H1 (cell line): ENCODE measurements around the gene SEC14L3. TPM values are rescaled to one million over a fixed set of nuclear protein-coding genes. Genes with fewer than 3 reads are reported as not detected.

ENCODE experiments used
- CTCF ChIA-PET: fragments of 300-600 bp; sonication (Branson Sonifier 250); formaldehyde crosslinking; loops from one replicate; lab custom pipeline; 2021; ENCODE audit not compliant: partially characterized antibody; lab: Charles Lee
- POLR2A ChIA-PET: fragments of 300-600 bp; sonication (Branson Sonifier 250); formaldehyde crosslinking; loops from one replicate; lab custom pipeline; 2021; ENCODE audit warnings: inconsistent platforms; ENCODE audit not compliant: partially characterized antibody; lab: Charles Lee
- DNase-seq, 2 experiments: peaks; one replicate each; pipeline versions ENCODE4 v3.0.0 to v3.0.0-alpha.2; 2010 to 2022; ENCODE audit warnings: low spot score in 2 of 2, low read depth in 1 of 2, mixed read lengths in 1 of 2
- FAIRE-seq: peaks from 2 replicates; lab custom pipeline; 2011; peaks lifted over from hg19 to GRCh38; lab: Jason Lieb, UNC
- H2AFZ ChIP-seq: 2 replicates; pipeline ENCODE4 v1.8.1; 2012; ENCODE audit warnings: low read length, inconsistent platforms
- H2AK5ac ChIP-seq: 2 replicates; pipeline ENCODE4 v1.6.1; 2013; ENCODE audit warnings: low read depth, low read length
- H2BK120ac ChIP-seq: replicated peaks from 2 replicates; pipeline ENCODE3; 2013; ENCODE audit warnings: low read depth, low read length, inconsistent platforms
- H2BK12ac ChIP-seq: 2 replicates; pipeline ENCODE4 v1.6.1; 2013; ENCODE audit warnings: low read depth, low read length
- H2BK15ac ChIP-seq: 2 replicates; pipeline ENCODE4 v1.6.1; 2013; ENCODE audit warnings: low read length
- H2BK20ac ChIP-seq: 2 replicates; pipeline ENCODE4 v1.6.1; 2013; ENCODE audit warnings: low read length
- H2BK5ac ChIP-seq: 2 replicates; pipeline ENCODE4 v1.6.1; 2013; ENCODE audit warnings: low read depth, low read length
- H3K14ac ChIP-seq: 2 replicates; pipeline ENCODE4 v1.6.1; 2013; ENCODE audit warnings: inconsistent platforms; ENCODE audit not compliant: insufficient read length
- H3K18ac ChIP-seq: 2 replicates; pipeline ENCODE4 v1.6.1; 2013; ENCODE audit warnings: low read length; ENCODE audit errors: extremely low read depth
- H3K23ac ChIP-seq: 2 replicates; pipeline ENCODE4 v1.6.1; 2013; ENCODE audit warnings: inconsistent platforms; ENCODE audit not compliant: insufficient read length
- H3K23me2 ChIP-seq: 2 replicates; pipeline ENCODE4 v1.6.1; 2013; ENCODE audit warnings: low read depth, low read length
- H3K27ac ChIP-seq: 2 replicates; pipeline ENCODE4 v1.6.1; 2011; ENCODE audit warnings: low read depth, low read length, inconsistent platforms
- H3K27me3 ChIP-seq, 4 experiments: replicated peaks in 1 of 4; 1 replicate in 1 of 4; 2 replicates in 3 of 4; pipeline versions ENCODE4 v1.6.1 to v1.8.1; 2011 to 2013; ENCODE audit warnings: low read length in 3 of 4, mild to moderate bottlenecking in 3 of 4, inconsistent platforms in 2 of 4, mixed read lengths in 2 of 4, moderate library complexity in 1 of 4; ENCODE audit not compliant: control insufficient read depth in 3 of 4, insufficient read depth in 3 of 4; ENCODE audit errors: extremely low read depth in 1 of 4
- H3K36me3 ChIP-seq, 4 experiments: 2 replicates each; pipeline versions ENCODE4 v1.6.1 to v1.8.1; 2011 to 2013; ENCODE audit warnings: mild to moderate bottlenecking in 4 of 4, low read length in 3 of 4, moderate library complexity in 2 of 4, control low read depth in 1 of 4, inconsistent platforms in 1 of 4; ENCODE audit not compliant: insufficient read depth in 4 of 4, control insufficient read depth in 2 of 4
- H3K4ac ChIP-seq: replicated peaks from 2 replicates; pipeline ENCODE3; 2013; ENCODE audit warnings: low read length, low read depth, mixed read lengths, inconsistent platforms; ENCODE audit not compliant: insufficient read length
- H3K4me1 ChIP-seq, 4 experiments: replicated peaks in 1 of 4; 1 replicate in 1 of 4; 2 replicates in 3 of 4; pipeline versions ENCODE4 v1.6.1 to v1.8.1; 2011 to 2013; ENCODE audit warnings: low read length in 3 of 4, inconsistent platforms in 2 of 4, mixed read lengths in 1 of 4; ENCODE audit not compliant: insufficient read depth in 4 of 4, control insufficient read depth in 3 of 4
- H3K4me2 ChIP-seq, 2 experiments: 2 replicates each; pipeline versions ENCODE4 v1.6.1 to v1.8.1; 2011 to 2013; ENCODE audit warnings: low read depth in 2 of 2, low read length in 2 of 2, control low read depth in 1 of 2, inconsistent platforms in 1 of 2, mild to moderate bottlenecking in 1 of 2; ENCODE audit not compliant: insufficient read depth in 1 of 2
- H3K4me3 ChIP-seq, 4 experiments: fragments of 200-600, 300-600 bp in 1 of 4; sonication (generic), shearing (Covaris generic), sonication (Bioruptor Twin) in 1 of 4; 2 replicates each; pipeline versions ENCODE4 v1.5.1 to v1.8.1; 2011 to 2016; ENCODE audit warnings: low read length in 4 of 4, low read depth in 3 of 4, control low read depth in 2 of 4, inconsistent platforms in 2 of 4, mild to moderate bottlenecking in 2 of 4, mixed read lengths in 1 of 4, moderate library complexity in 1 of 4; ENCODE audit not compliant: insufficient read depth in 2 of 4; ENCODE audit errors: extremely low read depth in 1 of 4
- H3K56ac ChIP-seq: replicated peaks from 2 replicates; pipeline ENCODE3; 2013; ENCODE audit warnings: low read depth, mild to moderate bottlenecking, mixed read lengths, low read length, inconsistent platforms; ENCODE audit not compliant: insufficient read length
- H3K79me1 ChIP-seq: 2 replicates; pipeline ENCODE4 v1.6.1; 2013; ENCODE audit warnings: low read depth, low read length, control low read depth
- H3K79me2 ChIP-seq, 2 experiments: 2 replicates each; pipeline versions ENCODE4 v1.6.1 to v1.8.1; 2012 to 2013; ENCODE audit warnings: low read length in 2 of 2, mild to moderate bottlenecking in 2 of 2, inconsistent platforms in 1 of 2; ENCODE audit not compliant: insufficient read depth in 2 of 2, control insufficient read depth in 1 of 2
- H3K9ac ChIP-seq, 4 experiments: replicated peaks in 1 of 4; 1 replicate in 1 of 4; 2 replicates in 3 of 4; pipeline versions ENCODE4 v1.6.1 to v1.8.1; 2011 to 2013; ENCODE audit warnings: low read depth in 3 of 4, low read length in 3 of 4, control low read depth in 2 of 4, mild to moderate bottlenecking in 2 of 4, moderate library complexity in 2 of 4, inconsistent platforms in 1 of 4; ENCODE audit errors: extremely low read depth in 1 of 4
- H3K9me3 ChIP-seq, 2 experiments: 2 replicates each; pipeline versions ENCODE4 v1.6.1 to v1.8.1; 2012 to 2013; ENCODE audit warnings: mild to moderate bottlenecking in 2 of 2, moderate library complexity in 2 of 2, control low read depth in 1 of 2, inconsistent platforms in 1 of 2, low read depth in 1 of 2, low read length in 1 of 2, mixed read lengths in 1 of 2; ENCODE audit not compliant: insufficient read depth in 2 of 2
- H4K20me1 ChIP-seq, 2 experiments: replicated peaks in 1 of 2; 2 replicates each; pipeline versions ENCODE3 to v1.8.1; 2011 to 2013; ENCODE audit warnings: inconsistent platforms in 2 of 2, low read length in 2 of 2, mild to moderate bottlenecking in 1 of 2; ENCODE audit not compliant: insufficient read depth in 2 of 2, control insufficient read depth in 1 of 2
- H4K5ac ChIP-seq: 2 replicates; pipeline ENCODE4 v1.6.1; 2013; ENCODE audit warnings: low read length, low read depth, mixed read lengths, inconsistent platforms; ENCODE audit not compliant: insufficient read length
- H4K8ac ChIP-seq: 2 replicates; pipeline ENCODE4 v1.8.0; 2013; ENCODE audit warnings: mild to moderate bottlenecking, moderate library complexity, low read length, inconsistent platforms; ENCODE audit not compliant: insufficient read depth; ENCODE audit errors: extremely low read depth
- H4K91ac ChIP-seq: replicated peaks from 2 replicates; pipeline ENCODE3; 2013; ENCODE audit warnings: low read length, mixed read lengths, inconsistent platforms; ENCODE audit not compliant: insufficient read length
- ASH2L ChIP-seq: fragments of 200-600, 300-600 bp; sonication (generic); IDR thresholded peaks from one replicate; pipeline ENCODE4 v1.7.1; 2017; ENCODE audit warnings: low read length
- CHD2 ChIP-seq: IDR thresholded peaks from 2 replicates; pipeline ENCODE4 v1.6.1; 2012; ENCODE audit warnings: low read length, improper control_type of control experiment
- EGR1 ChIP-seq: IDR thresholded peaks from 2 replicates; pipeline ENCODE4 v1.6.1; 2011; ENCODE audit warnings: low read depth, low read length, borderline replicate concordance
- EP300 ChIP-seq, 2 experiments: IDR thresholded peaks; 1 replicate in 1 of 2; 2 replicates in 1 of 2; pipeline ENCODE4 v1.6.1; 2011 to 2012; ENCODE audit warnings: low read depth in 2 of 2, low read length in 2 of 2, mild to moderate bottlenecking in 2 of 2, borderline replicate concordance in 1 of 2, inconsistent platforms in 1 of 2, moderate library complexity in 1 of 2
- FOSL1 ChIP-seq: IDR thresholded peaks from 2 replicates; pipeline ENCODE4 v1.6.1; 2011; ENCODE audit warnings: mild to moderate bottlenecking, low read depth, low read length, moderate library complexity; ENCODE audit not compliant: insufficient read depth
- GABPA ChIP-seq: IDR thresholded peaks from 2 replicates; pipeline ENCODE4 v1.6.1; 2011; ENCODE audit warnings: mild to moderate bottlenecking, low read length, moderate library complexity, borderline replicate concordance; ENCODE audit not compliant: insufficient read depth
- HDAC2 ChIP-seq, 2 experiments: fragments of 300-600 bp in 1 of 2; sonication (generic) in 1 of 2; IDR thresholded peaks; 2 replicates each; pipeline ENCODE4 v1.6.1; 2011 to 2012; ENCODE audit warnings: low read depth in 2 of 2, low read length in 2 of 2, mild to moderate bottlenecking in 2 of 2, moderate library complexity in 2 of 2, borderline replicate concordance in 1 of 2, inconsistent platforms in 1 of 2
- JUND ChIP-seq: IDR thresholded peaks from 2 replicates; pipeline ENCODE4 v1.6.1; 2011; ENCODE audit warnings: mild to moderate bottlenecking, improper control_type of control experiment, low read length
- POLR2A ChIP-seq, 2 experiments: IDR thresholded peaks; 1 replicate in 1 of 2; 2 replicates in 1 of 2; pipeline ENCODE4 v1.6.1; 2011; ENCODE audit warnings: low read depth in 2 of 2, low read length in 2 of 2, mild to moderate bottlenecking in 2 of 2; ENCODE audit errors: control extremely low read depth in 1 of 2
- SP2 ChIP-seq: IDR thresholded peaks from 2 replicates; pipeline ENCODE4 v1.6.1; 2012; ENCODE audit warnings: mild to moderate bottlenecking, low read length, inconsistent platforms
- TAF1 ChIP-seq: IDR thresholded peaks from 2 replicates; pipeline ENCODE4 v1.6.1; 2011; ENCODE audit warnings: mild to moderate bottlenecking, low read depth, low read length
- TCF12 ChIP-seq: IDR thresholded peaks from 2 replicates; pipeline ENCODE4 v1.6.1; 2011; ENCODE audit warnings: low read depth, mild to moderate bottlenecking, low read length
- YY1 ChIP-seq: IDR thresholded peaks from 2 replicates; pipeline ENCODE4 v1.6.1; 2011; ENCODE audit warnings: low read depth, mild to moderate bottlenecking, low read length
- ZNF274 ChIP-seq: IDR thresholded peaks from 2 replicates; pipeline ENCODE4 v1.7.0; 2012; ENCODE audit warnings: low read length, borderline replicate concordance; ENCODE audit errors: extremely low read depth
- WGBS, 2 experiments: shearing (Covaris generic) in 1 of 2; methylation state at CpG; one replicate each; pipeline versions ENCODE4 v1.1.6 to v1.1.7; 2013 to 2015; ENCODE audit warnings: low lambda C conversion rate in 2 of 2, mixed read lengths in 2 of 2, inconsistent platforms in 1 of 2, low coverage in 1 of 2, missing lambda C conversion rate in 1 of 2; ENCODE audit not compliant: insufficient replicate concordance in 2 of 2, insufficient coverage in 1 of 2, insufficient read length in 1 of 2; ENCODE audit errors: extremely low coverage in 1 of 2, missing lambda C conversion rate in 1 of 2; 5-methylcytosine and 5-hydroxymethylcytosine counted together
- polyA plus RNA-seq, 7 experiments: library from polyadenylated mRNA; depleted of rRNA in 3 of 7; stranded (reverse) in 5 of 7; unstranded in 2 of 7; fragments of >200 nt in 5 of 7; fragments of 200-250 nt in 2 of 7; gene quantifications; 1 replicate in 5 of 7; 2 replicates in 1 of 7; 4 replicates in 1 of 7; pipeline versions ENCODE4 v1.2.1 to v1.2.3, GENCODE V29; 2011 to 2013; ENCODE audit warnings: missing spikeins in 2 of 7, mixed read lengths in 2 of 7
- total RNA-seq: library from RNA; stranded (reverse); fragmentation: NEBNext Ultra II Directional; extraction: Animal tissue kit (Norgen Biotek cat#: 25700); gene quantifications from 2 replicates; pipeline ENCODE4 v1.2.1, GENCODE V29; 2021

The SEC14L3 gene
- total and polyA plus RNA-seq, 2 of the 8 experiments (the other 6 are each of a cell fraction or from before 2014, with no cell fraction given) = not detected

GRCh38 chr22:30432096-30432495 is 39.7 kb downstream of the SEC14L3 start:
- no peak overlapping the region for H3K56ac ChIP-seq
- no peak overlapping the region for H3K4me3 ChIP-seq
- DNase-seq = no peak
- peaks cover 0 to 10% (median 3%) of the 10 kb centered on the region in 4 experiments; a peak in 4 of 7 replicates for H3K4me1 ChIP-seq
- no peak overlapping the region for H2BK5ac ChIP-seq
- no peak overlapping the region for H3K9ac ChIP-seq
- H3K18ac ChIP-seq = no peak overlapping the region
- WGBS, 2 experiments = 74% methylated on average over 4 of the region's 4 CpGs; no CpG with 5 or more reads in 1 of the 2 experiments
- CTCF ChIA-PET = interaction anchor here (0.7 to 12.0 kb wide), 6 partner anchors 8 to 75 kb away, joined by 3 to 164 read pairs (median 5); partner anchors contain the start of genes CCDC157, RNF215, SEC14L2 and SF3A1
- TF ChIP-seq FOSL1 (no peak), GABPA (no peak), CHD2 (no peak), EP300 (IDR thresholded peaks at IDR 0.05; ENCODE audit: borderline replicate concordance in 1 of 2, low read depth in 2 of 2, low read length in 2 of 2) (no peak), ASH2L (no peak), ZNF274 (no peak), TCF12 (no peak), JUND (no peak), EGR1 (no peak), HDAC2 (IDR thresholded peaks at IDR 0.05; ENCODE audit: borderline replicate concordance in 1 of 2, low read depth in 2 of 2, low read length in 2 of 2) (no peak), TAF1 (no peak), POLR2A (IDR thresholded peaks at IDR 0.05; ENCODE audit: control extremely low read depth in 1 of 2, low read depth in 2 of 2, low read length in 2 of 2) (no peak), YY1 (no peak), SP2 (no peak)
- TF ChIP-seq, all 59 proteins: peak for 0
- Histone ChIP-seq H2BK20ac (0 out of 2 replicates have a peak overlapping the region, but pooled peaks have one; percentile 48), H4K8ac (no peak overlapping the region; the same call in 1 of the 2 replicates), H4K5ac (no peak overlapping the region), H3K23me2 (no peaks in the 10 kb centered on the region; the same call in 1 of the 2 replicates), H3K27me3 (no peaks in the 10 kb centered on the region), H4K91ac (no peak overlapping the region), H3K79me2 (0 out of 4 replicates have a peak, but pooled peaks cover 0 to 2% of the 10 kb centered on the region in 2 experiments), H3K14ac (no peak overlapping the region), H2BK120ac (no peak overlapping the region), H3K23ac (no peak overlapping the region), H3K9me3 (no peaks in the 10 kb centered on the region), H4K20me1 (peaks cover 0 to 18% of the 10 kb centered on the region in 2 experiments), H2BK12ac (0 out of 2 replicates have a peak overlapping the region, but pooled peaks have one; percentile 9), H3K36me3 (peaks cover 2 to 10% (median 7%) of the 10 kb centered on the region in 4 experiments; a peak in 6 of 8 replicates), H2AFZ (no peak overlapping the region), H3K27ac (no peak overlapping the region), H2BK15ac (no peak overlapping the region), H3K79me1 (no peaks in the 10 kb centered on the region; the same call in 1 of the 2 replicates), H2AK5ac (no peak overlapping the region), H3K4ac (no peak overlapping the region), H3K4me2 (no peak overlapping the region)
- POLR2A ChIA-PET = interaction anchor here (1.9 kb wide), 1 partner anchor 9 kb away, joined by 6 read pairs; no protein-coding TSS in a partner anchor
- no peak for FAIRE-seq
